ENCODE results near the gene STX3.
"Not testable (repeated sequence)": the region's sequence is repeated elsewhere in the genome, so short reads cannot be mapped to it uniquely, and the experiment has no call there.

The STX3 gene

GRCh38 chr11:59787816-59788215 is 32.6 kb downstream of the STX3 start:
- DNase-seq (ENCODE audit: low read depth in 2 of 2): no peak

DNA sequence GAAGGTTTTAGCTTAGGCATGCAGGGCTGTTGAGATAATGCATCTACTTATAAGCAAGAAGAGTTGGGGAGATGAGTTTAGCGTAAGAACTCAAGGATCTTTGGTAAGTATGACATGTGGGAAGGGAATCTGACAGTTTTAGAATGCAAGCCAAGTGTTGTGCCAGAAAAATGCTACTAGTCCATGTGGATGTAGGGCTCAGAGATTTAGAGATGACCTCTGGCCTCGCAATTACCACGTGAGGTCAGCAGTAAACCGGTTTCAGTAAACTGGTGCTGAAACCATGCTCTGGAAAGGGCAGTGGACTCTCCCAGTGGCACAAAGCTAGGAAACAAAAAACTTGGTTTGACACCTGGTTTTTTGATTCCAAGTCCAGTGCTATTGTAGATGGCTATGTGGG is 36.5 kb downstream of the STX3 start:
- DNase-seq (ENCODE audit: low read depth in 2 of 2): no peak

- no peak for DNase-seq (ENCODE audit: low read depth in 2 of 2)
Observed at GRCh38 chr11:59792507-59792906, 37.3 kb downstream of the STX3 start.

DNA sequence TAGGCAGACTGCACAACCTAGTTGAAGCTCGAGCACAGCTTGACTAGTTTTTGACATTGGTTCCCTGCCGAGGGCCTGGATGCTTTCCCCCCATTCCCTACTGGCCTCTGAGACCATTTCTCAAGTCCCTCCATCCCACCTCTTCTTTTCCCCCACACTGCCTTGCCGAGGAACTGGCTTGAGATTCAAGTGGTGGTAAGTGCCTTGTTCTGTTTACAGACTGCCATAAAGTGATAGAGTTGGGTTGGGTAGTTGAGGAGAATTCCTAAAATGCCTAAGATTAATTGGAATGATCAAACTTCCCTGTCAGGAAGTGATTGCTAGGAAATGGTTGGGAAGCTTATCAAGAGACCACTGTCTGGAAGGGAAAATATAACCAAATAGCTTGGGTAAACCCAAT is 39.2 kb downstream of the STX3 start:
- DNase-seq (ENCODE audit: low read depth in 2 of 2): no peak

- DNase-seq (ENCODE audit: low read depth in 2 of 2): no peak
Observed at GRCh38 chr11:59800390-59801025, 45.3 kb downstream of the STX3 start.

DNA sequence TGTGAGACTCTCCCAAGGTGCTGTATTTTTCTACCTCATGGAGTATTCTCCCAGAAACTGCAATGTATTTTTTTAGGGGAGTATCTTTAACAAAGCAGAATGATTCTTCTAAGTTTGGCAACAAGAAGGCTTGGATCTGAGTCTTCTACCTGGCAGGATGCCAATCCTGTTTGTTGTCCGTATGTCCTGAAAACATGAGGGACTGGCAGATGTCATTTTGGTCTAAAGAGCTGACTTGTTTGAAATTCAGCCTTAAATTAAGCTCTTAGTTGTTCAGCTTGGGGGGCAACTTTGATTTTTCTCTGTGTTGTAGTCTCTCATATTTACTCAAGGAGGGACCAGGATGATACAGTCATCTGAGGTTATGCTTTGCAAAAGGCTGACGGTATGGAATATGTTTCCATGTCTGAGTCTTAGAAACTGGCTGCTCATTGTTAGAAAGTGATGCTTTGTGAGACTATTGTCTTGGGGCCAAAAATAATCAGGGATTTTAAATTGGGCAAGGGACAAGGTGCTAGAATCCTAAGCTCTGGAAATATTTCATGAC is 46.1 kb downstream of the STX3 start:
- DNase-seq (ENCODE audit: low read depth in 2 of 2): no peak

- DNase-seq (ENCODE audit: low read depth in 2 of 2): no peak
Observed at GRCh38 chr11:59801981-59802638, 46.9 kb downstream of the STX3 start.

- DNase-seq (ENCODE audit: low read depth in 2 of 2): peak; percentile 5 to 33
Observed at GRCh38 chr11:59802639-59803176, 47.5 kb downstream of the STX3 start.

- DNase-seq (ENCODE audit: low read depth in 2 of 2): no peak
Observed at GRCh38 chr11:59804061-59804460, 48.9 kb downstream of the STX3 start.

- no peak for DNase-seq (ENCODE audit: low read depth in 2 of 2)
Observed at GRCh38 chr11:59807047-59807610, 52.0 kb downstream of the STX3 start.

DNA sequence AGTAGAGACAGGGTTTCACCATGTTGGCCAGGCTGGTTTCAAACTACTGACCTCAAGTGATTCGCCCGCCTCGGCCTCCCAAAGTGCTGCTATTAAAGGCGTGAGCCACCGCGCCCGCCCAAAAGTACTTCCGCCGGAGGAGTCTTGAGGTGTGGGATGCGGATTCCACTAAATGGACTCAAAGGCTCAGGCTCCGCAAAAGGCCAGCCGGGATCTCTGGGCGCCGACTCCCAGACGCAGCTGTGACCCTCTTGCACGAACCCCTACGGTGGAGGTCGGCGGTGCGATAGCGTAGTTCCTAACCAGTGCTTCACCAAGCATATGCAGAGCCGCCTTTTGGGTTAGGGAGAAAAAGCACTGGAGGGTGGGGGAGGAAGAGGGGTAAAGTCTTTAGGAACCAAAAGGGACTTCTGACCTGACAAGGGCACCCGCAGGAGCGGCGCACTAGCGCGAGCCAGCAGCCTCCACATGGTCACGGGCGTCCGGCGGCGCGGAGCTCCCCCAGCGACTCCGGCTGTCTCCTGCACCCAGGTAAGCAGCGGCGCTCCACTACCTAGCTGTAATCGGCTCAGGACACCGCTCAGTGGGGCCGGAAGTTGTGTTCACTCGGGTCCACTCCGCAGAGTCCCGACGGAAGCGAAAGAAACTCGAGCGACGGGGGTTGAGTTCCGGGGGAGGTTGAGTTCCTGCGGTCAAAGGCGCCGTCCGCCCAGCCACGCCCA is 55.2 kb downstream of the STX3 start, which contains the start of gene MRPL16:
MRPL16 (minus strand) TSS at position 590 of the 722 bp plus-strand sequence; CDS start at position 470, 120 bp downstream.
- peak; percentile 77 to 78 for DNase-seq (ENCODE audit: low read depth in 2 of 2)

GRCh38 chr11:59810911-59811259 is 55.7 kb downstream of the STX3 start:
- DNase-seq (ENCODE audit: low read depth in 2 of 2): no peak

GRCh38 chr11:59812220-59812619 is 57.0 kb downstream of the STX3 start:
- no peak for DNase-seq (ENCODE audit: low read depth in 2 of 2)

GRCh38 chr11:59813364-59813763 is 58.2 kb downstream of the STX3 start:
- DNase-seq (ENCODE audit: low read depth in 2 of 2): no peak

- no peak for DNase-seq (ENCODE audit: low read depth in 2 of 2)
Observed at GRCh38 chr11:59814021-59814420, 58.8 kb downstream of the STX3 start.

DNA sequence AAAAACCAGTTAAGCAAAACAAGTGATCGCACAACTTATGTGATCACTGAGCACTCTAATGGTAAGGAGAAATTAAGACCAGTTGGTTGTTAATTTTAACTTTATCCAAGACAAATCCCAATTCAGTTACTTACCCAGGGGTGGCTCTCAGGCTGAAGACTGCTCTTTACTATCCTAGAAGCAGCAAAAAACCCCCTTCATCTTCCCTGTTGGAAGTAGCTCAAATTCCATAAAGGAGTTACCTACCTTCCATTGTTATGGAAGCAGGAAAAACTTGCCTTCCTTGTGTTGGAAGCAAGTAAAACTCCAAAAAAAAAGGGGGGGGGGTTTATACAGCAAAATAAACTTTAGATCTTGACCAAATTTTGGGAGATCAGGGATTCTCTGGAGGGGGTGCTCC is 60.6 kb downstream of the STX3 start:
- no peak for DNase-seq (ENCODE audit: low read depth in 2 of 2)

DNA sequence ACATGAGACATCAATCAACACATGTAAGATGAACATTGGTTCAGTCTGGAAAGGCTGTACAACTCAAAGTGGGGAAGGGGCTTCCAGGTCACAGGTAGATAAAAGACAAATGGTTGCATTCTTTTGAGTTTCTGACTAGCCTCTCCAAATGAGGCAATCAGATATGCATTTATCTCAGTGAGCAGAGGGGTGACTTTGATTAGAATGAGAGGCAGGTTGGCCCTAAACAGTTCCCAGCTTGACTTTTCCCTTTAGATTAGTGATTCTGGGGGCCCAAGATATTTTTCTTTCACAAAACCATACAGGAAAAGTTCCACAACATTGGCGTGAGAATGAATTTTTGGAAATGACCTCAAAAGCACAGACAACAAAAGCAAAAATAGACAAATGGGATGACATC is 61.3 kb downstream of the STX3 start:
- not testable (repeated sequence) for DNase-seq (ENCODE audit: low read depth in 2 of 2)

GRCh38 chr11:59818572-59818971 is 63.4 kb downstream of the STX3 start:
- DNase-seq (ENCODE audit: low read depth in 2 of 2): no peak

DNA sequence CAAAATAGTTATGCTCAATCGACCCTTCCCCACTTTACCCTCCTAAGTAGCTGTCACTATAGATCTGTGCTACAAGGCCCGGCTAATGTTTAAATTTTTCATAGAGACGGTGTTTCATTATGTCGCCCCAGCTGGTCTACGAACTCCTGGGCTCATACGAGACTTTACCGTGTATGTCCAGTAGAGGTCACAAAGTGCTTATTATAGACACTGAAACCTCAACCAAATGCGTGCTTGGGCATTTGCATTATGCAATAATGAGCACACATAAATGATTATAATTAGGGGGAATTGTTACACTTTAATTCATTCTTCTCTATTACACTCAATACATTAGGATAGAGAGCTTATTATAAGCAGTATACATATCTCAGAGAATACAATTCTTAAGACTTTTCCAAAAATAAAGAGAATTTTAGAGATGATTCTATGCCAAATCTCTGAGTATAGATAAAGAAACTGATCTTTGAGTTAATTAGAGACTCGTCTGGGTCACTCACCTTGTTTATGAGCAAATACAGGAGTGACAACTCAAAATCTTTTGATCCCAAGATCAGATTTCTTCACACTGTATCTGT is 67.9 kb downstream of the STX3 start:
- no peak for DNase-seq (ENCODE audit: low read depth in 2 of 2)

DNA sequence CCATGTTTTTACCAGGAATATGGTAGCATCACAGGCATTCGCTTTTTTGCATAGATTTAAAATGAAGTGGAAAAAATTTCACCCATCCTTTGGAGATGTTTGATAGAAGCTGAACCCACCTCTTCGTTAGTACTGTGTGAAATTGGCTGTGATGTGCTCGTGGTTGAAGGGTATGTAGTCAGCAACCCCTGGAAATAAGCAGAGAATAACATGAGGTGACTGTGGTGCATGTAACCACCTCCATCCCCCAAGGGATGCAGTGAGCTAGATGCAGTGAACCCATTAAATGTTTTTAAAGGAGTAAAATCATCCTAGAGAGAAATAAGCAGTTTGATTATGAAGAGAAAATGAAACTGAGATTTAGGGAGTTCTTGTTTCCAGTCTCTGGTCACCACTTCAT is 74.2 kb downstream of the STX3 start:
- no peak for DNase-seq (ENCODE audit: low read depth in 2 of 2)

DNA sequence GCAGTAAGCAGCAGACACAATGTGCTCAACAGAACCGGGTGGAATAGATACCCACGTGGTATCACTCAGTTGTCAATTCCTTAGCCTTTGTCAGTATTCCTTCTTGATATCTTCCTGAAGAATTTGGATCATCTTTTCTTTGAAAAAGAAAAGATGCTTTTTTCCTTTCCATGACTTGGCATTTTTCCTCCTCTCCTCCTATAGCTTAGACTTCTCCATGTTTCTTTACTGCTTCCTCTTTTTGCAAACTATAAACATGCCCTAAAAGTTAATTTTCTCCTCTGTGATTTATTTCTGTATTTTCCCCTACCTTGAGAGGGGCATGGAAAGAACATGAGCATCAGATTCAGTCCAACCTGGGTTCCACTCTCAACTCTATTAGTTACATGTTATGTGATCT is 78.4 kb downstream of the STX3 start:
- no peak for DNase-seq (ENCODE audit: low read depth in 2 of 2)

DNA sequence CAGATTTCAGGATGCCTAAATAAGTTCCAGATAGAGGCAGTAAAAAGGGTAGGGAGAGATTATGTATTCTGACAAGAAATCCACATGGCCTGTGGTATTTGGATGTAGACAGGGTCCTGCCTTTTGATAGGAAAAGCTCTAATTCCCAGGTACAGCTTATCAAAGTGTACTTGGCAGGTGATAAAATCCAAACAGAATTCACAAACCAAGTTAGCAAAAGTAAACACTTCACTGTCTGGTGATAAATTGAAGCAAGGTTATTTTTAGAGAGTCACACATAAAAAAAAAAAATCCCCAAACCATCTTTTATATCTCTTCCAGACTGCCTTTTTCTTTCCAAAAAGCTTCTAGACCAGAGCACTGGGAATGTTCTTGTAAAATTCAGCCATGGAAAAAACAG is 84.4 kb downstream of the STX3 start:
- DNase-seq (ENCODE audit: low read depth in 2 of 2): no peak

All from activated CD8-positive, alpha-beta memory T cell treated with anti-CD3 and anti-CD28 coated beads for 4 hours (primary cell).